Fibroblast of skin of right quadriceps (primary cell): Measurements from ENCODE around the gene HMOX1.

ENCODE experiments used
- DNase-seq: peaks from one replicate; pipeline ENCODE4 v3.0.0-alpha.2; 2013

The HMOX1 gene, protein sequence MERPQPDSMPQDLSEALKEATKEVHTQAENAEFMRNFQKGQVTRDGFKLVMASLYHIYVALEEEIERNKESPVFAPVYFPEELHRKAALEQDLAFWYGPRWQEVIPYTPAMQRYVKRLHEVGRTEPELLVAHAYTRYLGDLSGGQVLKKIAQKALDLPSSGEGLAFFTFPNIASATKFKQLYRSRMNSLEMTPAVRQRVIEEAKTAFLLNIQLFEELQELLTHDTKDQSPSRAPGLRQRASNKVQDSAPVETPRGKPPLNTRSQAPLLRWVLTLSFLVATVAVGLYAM

GRCh38 chr22:35380537-35381423 is at the start of gene HMOX1:
Gene HMOX1 (plus strand): TSS chr22:35381096. CDS start chr22:35381174, 78 bp downstream.
- peak; percentile 87 for DNase-seq

DNA sequence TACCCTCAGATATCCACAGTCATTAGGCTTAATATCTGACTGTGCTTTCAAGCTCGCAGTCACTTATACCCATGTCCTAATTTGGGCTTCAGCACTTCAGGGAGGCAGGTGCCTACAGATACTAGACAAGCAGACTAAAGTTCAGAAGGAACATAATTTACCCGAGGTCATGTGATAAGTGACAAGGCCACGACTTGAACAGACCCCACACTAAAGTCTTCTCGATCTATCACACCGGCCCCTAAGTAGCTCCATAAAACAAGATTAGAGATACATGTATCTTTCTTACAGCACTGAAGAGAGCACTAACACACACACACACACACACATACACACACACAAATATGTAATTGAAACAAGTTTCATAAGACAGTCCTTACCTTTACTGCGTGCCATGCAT is 48.6 kb upstream of the HMOX1 start:
- no peak for DNase-seq

DNA sequence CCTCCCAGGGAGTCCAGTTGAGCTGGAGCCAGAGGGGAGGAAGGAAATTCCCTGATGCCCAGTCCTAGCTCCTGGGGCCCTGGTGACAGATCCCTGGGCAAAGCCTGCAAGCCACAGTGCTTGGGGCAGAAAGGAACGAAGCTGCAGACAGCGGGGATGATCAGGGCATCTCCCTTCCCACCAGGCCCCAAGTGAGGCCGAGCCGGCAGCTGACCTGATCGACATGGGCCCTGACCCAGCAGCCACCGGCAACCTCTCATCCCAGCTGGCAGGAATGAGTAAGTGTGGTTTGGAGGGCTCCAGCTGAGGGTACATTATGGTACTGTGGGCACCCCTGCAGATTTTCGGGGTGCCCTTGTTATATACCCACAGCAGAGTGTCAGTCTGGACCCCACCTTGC is 47.7 kb upstream of the HMOX1 start:
- DNase-seq: no peak

GRCh38 chr22:35334004-35334403 is 46.9 kb upstream of the HMOX1 start:
- no peak for DNase-seq

DNA sequence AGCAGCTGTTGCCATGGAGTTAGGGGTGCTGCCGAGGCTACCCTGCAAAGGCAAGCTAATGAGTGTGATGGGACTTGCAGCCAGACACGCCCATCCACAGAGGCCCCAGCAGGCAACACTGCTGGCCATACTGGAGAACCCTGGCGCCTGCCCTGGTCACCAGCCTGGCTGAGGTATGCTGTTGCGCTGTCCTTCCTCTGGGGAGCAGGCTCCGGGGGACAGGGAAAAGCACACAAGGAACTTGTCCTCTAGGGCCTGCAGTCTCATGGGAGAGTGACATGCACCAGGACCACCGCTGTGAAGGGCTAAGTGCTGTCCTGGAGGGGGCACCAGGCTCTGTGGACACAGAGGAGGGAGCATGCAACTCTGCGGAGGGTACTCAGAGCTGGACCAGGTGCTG is 45.4 kb upstream of the HMOX1 start:
- no peak for DNase-seq

GRCh38 chr22:35335936-35336781 is 44.7 kb upstream of the HMOX1 start:
- no peak for DNase-seq

GRCh38 chr22:35337932-35338331 is 43.0 kb upstream of the HMOX1 start:
- no peak for DNase-seq

GRCh38 chr22:35341090-35341874 is 39.6 kb upstream of the HMOX1 start:
- DNase-seq: no peak

GRCh38 chr22:35342390-35342789 is 38.5 kb upstream of the HMOX1 start:
- no peak for DNase-seq

DNA sequence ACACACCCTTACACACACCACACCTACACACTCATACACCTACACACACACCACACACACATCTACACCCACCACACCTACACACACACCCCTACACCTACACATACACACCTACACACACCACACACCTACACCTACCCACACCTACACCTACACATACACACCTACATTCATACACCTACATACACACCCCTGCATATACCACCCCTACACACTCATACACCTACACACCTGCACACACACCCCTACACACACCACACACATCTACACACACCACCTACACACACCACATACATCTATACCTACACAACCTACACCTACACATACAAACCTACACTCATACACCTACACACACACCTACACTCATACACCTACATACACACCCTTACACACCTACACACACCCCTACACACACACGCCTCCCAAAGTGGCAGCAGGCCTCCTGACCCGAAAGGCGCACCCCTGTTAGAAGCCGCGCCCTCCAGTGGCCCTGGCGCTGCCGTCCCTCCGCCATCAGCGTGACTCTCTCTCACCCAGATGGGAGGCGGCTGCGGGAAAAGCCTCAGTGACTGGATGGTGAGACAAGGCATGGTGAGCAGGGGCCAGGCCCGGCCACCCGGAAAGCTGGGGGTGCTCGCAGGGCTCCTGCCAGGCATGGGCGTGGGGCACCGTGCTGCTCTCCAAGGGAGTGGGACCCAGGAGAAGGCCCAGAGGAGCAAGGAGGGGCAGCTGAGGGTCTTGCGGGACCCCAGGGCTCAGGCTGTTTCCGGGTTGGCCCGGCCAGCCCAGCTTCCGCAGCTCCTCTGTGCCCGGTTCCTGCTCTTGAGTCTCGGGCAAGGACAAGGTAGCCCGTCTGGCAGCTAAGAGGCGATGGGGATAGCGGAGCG is 37.0 kb upstream of the HMOX1 start:
- no peak for DNase-seq

GRCh38 chr22:35344956-35345690 is 35.8 kb upstream of the HMOX1 start:
- DNase-seq: no peak

DNA sequence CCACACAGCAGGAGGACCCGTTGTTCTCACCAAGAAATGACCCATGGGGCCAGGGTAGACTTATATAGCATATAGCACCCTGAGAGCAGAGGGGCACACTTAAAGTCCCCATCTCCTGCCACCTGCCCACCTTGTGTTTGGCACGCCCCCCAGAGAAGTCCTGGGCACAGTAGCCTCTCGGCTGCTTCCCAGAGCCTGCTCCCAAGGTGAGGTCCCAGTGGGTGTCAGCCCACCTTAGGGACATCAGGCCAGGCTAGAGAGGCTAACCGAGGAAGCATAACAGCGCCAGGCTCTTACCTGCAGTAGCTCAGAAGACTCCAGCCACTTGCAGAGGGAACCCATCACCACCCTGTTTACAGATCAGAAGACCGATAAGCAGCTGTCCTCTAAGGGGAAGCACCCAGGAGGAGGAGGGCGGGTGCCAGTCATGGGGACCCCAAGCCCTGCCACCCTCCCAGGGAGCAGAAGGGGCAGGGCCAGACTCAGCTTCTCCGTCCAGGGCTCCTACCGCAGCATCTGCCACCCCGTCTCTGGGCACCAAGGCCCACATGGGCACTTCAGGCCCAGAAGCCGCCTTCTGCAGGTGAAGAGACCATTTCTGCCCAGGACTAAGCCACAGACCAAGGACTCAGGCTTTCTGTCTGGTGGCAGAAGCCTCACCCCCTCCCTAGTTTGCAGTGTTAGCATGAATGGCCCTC is 34.9 kb upstream of the HMOX1 start:
- DNase-seq: no peak

DNA sequence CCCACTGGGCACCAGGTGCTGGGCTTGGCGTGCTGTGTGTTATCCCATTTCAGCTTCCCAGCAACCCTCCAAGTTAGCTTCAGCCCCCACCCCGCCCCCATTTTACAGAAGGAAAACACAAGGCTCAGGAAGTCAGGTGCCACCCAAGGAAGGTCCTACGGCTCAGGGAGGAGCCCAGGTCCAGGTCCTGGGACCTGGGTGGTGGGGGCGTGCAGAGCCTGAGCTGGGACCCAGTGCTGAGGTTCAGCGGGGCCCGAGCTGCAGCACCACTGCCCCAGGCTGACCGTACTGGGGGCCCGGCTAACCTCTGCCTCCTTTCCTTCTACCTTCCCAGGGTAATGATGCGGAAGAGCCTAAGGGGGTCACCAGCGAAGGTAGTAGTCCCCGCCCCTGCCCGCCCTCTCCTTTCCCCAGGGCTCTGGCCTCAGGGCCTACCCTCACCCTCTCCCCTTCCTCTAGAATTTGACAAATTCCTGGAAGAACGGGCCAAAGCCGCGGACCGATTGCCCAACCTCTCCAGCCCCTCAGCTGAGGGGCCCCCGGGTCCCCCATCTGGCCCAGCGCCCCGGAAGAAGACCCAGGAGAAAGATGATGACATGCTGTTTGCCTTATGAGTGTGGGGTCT is 34.2 kb upstream of the HMOX1 start:
- DNase-seq: no peak

DNA sequence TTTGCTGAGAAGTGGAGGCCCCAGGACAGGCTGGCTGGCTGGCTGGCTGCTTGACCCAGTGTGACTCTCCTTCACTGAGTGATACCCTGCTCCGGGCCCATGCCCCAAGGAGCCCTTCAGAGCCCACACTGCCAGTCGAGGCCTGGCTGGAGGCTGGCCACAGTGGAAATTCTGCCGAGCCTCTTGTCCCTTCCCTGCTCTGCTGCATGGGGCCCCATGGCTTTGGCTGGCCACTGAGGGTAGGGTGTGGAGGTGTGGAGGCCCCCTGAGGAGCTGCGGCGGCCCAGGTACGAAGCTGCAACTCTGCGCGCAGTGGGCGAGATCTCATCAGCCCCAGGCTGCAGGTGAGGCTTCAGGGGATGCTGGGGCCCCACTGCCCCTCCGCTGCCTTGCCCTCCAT is 33.4 kb upstream of the HMOX1 start:
- DNase-seq: no peak

DNA sequence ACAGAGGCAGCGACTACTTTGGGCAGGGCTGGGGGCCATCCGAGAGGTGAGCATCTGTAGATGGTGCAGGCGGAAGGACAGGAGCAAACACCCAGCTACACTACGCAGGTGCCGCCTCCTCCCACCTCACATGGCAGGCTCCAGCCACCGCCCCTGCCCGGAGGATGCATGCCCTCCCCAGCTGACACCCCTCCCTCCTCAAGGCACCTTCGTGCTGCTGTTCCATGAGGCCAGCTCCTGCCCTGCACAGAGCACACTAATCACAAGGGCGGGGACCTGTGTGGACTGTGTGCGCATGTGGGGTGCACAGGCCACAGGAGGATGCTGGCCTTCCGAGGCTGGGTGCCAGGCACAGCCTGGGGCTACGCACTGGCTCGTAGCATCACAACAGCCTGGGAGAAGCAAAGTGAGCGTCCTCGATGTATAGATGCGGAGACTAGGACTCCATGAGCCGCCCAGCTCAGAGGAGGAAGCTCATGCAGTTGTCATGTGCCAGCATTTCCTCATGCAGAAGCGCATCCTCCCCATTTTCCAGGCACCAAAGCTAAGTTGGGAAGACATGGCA is 32.8 kb upstream of the HMOX1 start:
- no peak for DNase-seq

GRCh38 chr22:35348703-35349102 is 32.2 kb upstream of the HMOX1 start:
- DNase-seq: no peak

DNA sequence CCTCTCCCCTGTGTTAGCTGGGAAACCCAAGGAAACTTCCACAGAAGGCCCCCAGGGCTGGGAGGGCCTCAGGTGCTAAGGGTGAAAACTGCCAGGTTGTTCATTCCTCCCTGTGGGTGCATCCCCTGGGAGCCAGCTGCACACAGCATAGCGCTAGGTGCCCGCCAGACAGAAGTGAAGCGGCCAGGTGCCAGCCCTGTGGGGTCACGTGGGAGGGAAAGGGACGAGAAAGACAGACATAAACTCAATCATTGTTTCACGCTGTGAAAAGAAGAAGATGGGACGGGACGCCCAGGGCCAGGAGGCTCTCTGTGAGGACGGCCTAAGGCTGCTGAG is 31.6 kb upstream of the HMOX1 start:
- DNase-seq: no peak

DNA sequence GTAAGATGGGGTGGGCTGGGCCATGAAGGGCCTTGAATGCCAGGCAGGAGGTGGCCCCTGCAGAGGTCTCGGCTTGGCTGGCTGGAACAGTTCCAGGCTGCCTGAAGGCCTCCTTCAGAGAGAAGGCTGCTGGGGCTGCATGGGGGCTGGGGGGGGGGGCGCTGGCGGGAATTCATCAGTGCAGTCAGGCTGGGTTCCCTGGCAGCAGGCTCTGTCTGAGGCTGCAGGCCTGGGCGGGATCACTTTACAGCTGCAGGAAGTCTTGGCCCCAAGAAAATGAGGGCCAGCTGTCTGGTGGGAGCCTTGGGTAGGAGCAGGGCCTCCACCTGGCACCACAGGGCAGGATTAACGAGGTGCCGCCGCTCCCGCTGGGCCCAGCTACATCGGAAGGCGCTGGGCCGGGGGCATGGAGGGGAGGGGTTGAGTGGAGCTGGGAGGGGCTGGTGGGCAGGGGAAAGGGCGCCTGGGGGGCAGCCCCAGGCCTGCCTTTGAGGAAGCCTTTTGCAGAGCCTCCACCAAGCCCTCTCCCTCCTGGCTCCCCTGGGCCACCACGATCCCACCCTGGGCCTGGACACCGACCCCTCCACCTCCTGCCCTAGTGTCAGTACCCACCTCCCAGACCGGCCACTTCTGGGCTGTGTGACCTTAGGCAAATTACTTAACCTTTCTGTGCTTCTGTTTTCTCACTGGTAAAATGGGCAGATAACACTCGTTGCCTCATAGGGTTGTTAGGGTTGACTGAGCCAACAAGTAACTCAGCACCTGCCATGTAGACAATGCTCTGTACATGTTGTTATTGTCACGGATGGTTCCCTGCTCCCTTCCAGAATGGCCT is 31.0 kb upstream of the HMOX1 start:
- peak; percentile 34 for DNase-seq
